Measurements from ENCODE around the gene SLC40A1. TPM values are rescaled to one million over a fixed set of nuclear protein-coding genes. Genes with fewer than 3 reads are reported as not detected.

SLC40A1 gene
- total RNA-seq, 6 experiments from 2014 or later, result not detected

- H3K27ac Mint-ChIP-seq, result no peak overlapping the region
- DNase-seq, result no peak
- H3K4me1 Mint-ChIP-seq (ENCODE audit: low read depth), result peaks cover 13% of the 10 kb centered on the region
- no peaks in the 10 kb centered on the region for H3K36me3 Mint-ChIP-seq (ENCODE audit: low read depth)
- no peak for TF ChIP-seq CTCF (IDR thresholded peaks at IDR 0.05)
- H3K4me3 Mint-ChIP-seq, result no peak overlapping the region
- no peaks in the 10 kb centered on the region for H3K9me3 Mint-ChIP-seq
- H3K27me3 Mint-ChIP-seq (ENCODE audit: insufficient read depth), result peaks cover 9% of the 10 kb centered on the region
Observed at GRCh38 chr2:189625636-189626035, 45.0 kb upstream of the SLC40A1 start.

- Mint-ChIP-seq H3K4me1 (ENCODE audit: low read depth) (peaks cover 8% of the 10 kb centered on the region), H3K27me3 (ENCODE audit: insufficient read depth) (peaks cover 9% of the 10 kb centered on the region), H3K36me3 (ENCODE audit: low read depth) (no peaks in the 10 kb centered on the region)
Observed at GRCh38 chr2:189624648-189625355, 44.2 kb upstream of the SLC40A1 start.

GRCh38 chr2:189623049-189623448, 42.5 kb upstream of the SLC40A1 start:
- no peaks in the 10 kb centered on the region for H3K4me1 Mint-ChIP-seq (ENCODE audit: low read depth)
- H3K4me3 Mint-ChIP-seq, result no peak overlapping the region
- no peak for TF ChIP-seq CTCF (IDR thresholded peaks at IDR 0.05)
- peaks cover 9% of the 10 kb centered on the region for H3K27me3 Mint-ChIP-seq (ENCODE audit: insufficient read depth)
- no peak for DNase-seq
- H3K9me3 Mint-ChIP-seq, result no peaks in the 10 kb centered on the region
- no peak overlapping the region for H3K27ac Mint-ChIP-seq
- no peaks in the 10 kb centered on the region for H3K36me3 Mint-ChIP-seq (ENCODE audit: low read depth)

More at GRCh38 chr2:189624648-189625355, 44.2 kb upstream of the SLC40A1 start:
- no peak for TF ChIP-seq CTCF (IDR thresholded peaks at IDR 0.05)
- Mint-ChIP-seq H3K4me3 (no peak overlapping the region), H3K9me3 (no peaks in the 10 kb centered on the region), H3K27ac (no peak overlapping the region)
- DNase-seq, result no peak

GRCh38 chr2:189621781-189622180, 41.2 kb upstream of the SLC40A1 start:
- H3K27me3 Mint-ChIP-seq (ENCODE audit: insufficient read depth), result peaks cover 9% of the 10 kb centered on the region
- H3K4me3 Mint-ChIP-seq, result no peak overlapping the region
- H3K4me1 Mint-ChIP-seq (ENCODE audit: low read depth), result no peaks in the 10 kb centered on the region
- TF ChIP-seq CTCF (IDR thresholded peaks at IDR 0.05), result no peak
- H3K36me3 Mint-ChIP-seq (ENCODE audit: low read depth), result no peaks in the 10 kb centered on the region
- H3K27ac Mint-ChIP-seq, result no peak overlapping the region
- no peaks in the 10 kb centered on the region for H3K9me3 Mint-ChIP-seq
- DNase-seq, result no peak

- Mint-ChIP-seq H3K9me3 (no peaks in the 10 kb centered on the region), H3K4me3 (no peak overlapping the region), H3K27ac (no peak overlapping the region), H3K36me3 (ENCODE audit: low read depth) (no peaks in the 10 kb centered on the region), H3K27me3 (ENCODE audit: insufficient read depth) (peaks cover 2% of the 10 kb centered on the region; the same call in 1 of the 2 replicates), H3K4me1 (ENCODE audit: low read depth) (peaks cover 14% of the 10 kb centered on the region)
- TF ChIP-seq CTCF (IDR thresholded peaks at IDR 0.05), result no peak
- no peak for DNase-seq
Observed at GRCh38 chr2:189618197-189618596, 37.6 kb upstream of the SLC40A1 start.

Data from HFFc6 (cell line).